Stimulated activated CD8-positive, alpha-beta memory T cell treated with anti-CD3 and anti-CD28 coated beads, Interleukin-2, amount 100 ng/mL, for 48 hours (primary cell): ENCODE data around the gene TCHH.

Experiments used
- DNase-seq, 2 donors: peaks; one replicate each; pipeline ENCODE4 v3.0.0-alpha.2; 2020; ENCODE audit warnings: low read depth in 2 of 2

Gene TCHH

GRCh38 chr1:152061952-152062351 is 53.3 kb downstream of the TCHH start:
- DNase-seq = no peak
